Fibroblast of the aortic adventitia (primary cell): ENCODE results near the gene NPTX1. TPM values are rescaled to one million over a fixed set of nuclear protein-coding genes. Genes with fewer than 3 reads are reported as not detected.

Source experiments
- DNase-seq: peaks from one replicate; pipeline ENCODE4 v3.0.0-alpha.2; 2010; ENCODE audit warnings: low read depth
- H3K4me3 ChIP-seq: 2 replicates; pipeline ENCODE4 v1.5.1; 2011; ENCODE audit warnings: low read depth, mild to moderate bottlenecking, control low read depth, low read length, moderate library complexity
- CTCF ChIP-seq: IDR thresholded peaks from 2 replicates; pipeline ENCODE4 v1.5.1; 2011; ENCODE audit warnings: mild to moderate bottlenecking, low read length, control low read depth, inconsistent platforms; ENCODE audit not compliant: insufficient read depth
- total RNA-seq: library from RNA; depleted of rRNA; stranded (reverse); fragments of >200 nt; gene quantifications from 2 replicates; pipeline ENCODE4 v1.2.3, GENCODE V29; 2012; ENCODE audit warnings: low replicate concordance

The NPTX1 gene
- total RNA-seq, 1 donor: 191 TPM

GRCh38 chr17:80428796-80429195, 47.6 kb downstream of the NPTX1 start:
- TF ChIP-seq CTCF: no peak
- no peak overlapping the region for H3K4me3 ChIP-seq
- DNase-seq: no peak

- DNase-seq: no peak
- no peak for TF ChIP-seq CTCF
- H3K4me3 ChIP-seq: no peak overlapping the region
These were observed 48.0 kb downstream of the NPTX1 start for GRCh38 chr17:80428363-80428762.

GRCh38 chr17:80427366-80428282, 48.8 kb downstream of the NPTX1 start:
- TF ChIP-seq CTCF: no peak
- no peak for DNase-seq
- no peak overlapping the region for H3K4me3 ChIP-seq

GRCh38 chr17:80426671-80427326, 49.6 kb downstream of the NPTX1 start:
- TF ChIP-seq CTCF: peak; percentile 94
- DNase-seq: peak; percentile 58

DNA sequence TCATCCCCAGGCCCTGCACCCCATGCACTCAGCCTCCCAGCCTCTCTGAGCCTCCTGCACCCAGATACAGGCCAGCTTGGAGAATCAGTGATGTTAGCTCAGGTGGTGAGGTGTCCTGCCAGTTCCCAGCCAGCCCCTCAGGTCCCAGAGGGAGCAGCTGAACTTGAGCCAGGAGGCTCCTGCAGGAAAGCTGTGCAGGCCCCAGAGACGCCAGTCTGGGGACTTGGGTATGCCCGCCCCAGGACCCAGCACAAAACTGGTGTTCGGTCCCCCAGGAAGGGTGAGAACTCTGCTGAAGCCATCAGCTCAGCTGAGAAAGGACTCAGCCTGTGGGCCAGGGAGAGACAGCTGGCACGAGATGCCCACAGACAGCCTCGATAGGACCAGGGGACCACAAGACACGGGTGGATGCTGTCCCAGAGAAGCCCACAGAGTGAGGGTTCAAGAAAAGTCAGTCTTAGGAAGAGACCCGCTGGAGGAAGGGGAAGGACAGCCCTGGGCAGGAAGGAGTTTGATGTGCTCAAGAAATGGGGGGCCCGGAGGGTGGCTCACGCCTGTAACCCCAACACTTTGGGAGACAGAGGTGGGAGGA, 50.5 kb downstream of the NPTX1 start:
- TF ChIP-seq CTCF: no peak
- no peak for DNase-seq
- no peak overlapping the region for H3K4me3 ChIP-seq

More at GRCh38 chr17:80426671-80427326, 49.6 kb downstream of the NPTX1 start:
- H3K4me3 ChIP-seq: no peak overlapping the region

- H3K4me3 ChIP-seq: no peak overlapping the region
- no peak for TF ChIP-seq CTCF
- no peak for DNase-seq
These were observed 51.3 kb downstream of the NPTX1 start for GRCh38 chr17:80424878-80425765.
